ENCODE data around the gene PROSER3.

- TF ChIP-seq, protein P1, sequence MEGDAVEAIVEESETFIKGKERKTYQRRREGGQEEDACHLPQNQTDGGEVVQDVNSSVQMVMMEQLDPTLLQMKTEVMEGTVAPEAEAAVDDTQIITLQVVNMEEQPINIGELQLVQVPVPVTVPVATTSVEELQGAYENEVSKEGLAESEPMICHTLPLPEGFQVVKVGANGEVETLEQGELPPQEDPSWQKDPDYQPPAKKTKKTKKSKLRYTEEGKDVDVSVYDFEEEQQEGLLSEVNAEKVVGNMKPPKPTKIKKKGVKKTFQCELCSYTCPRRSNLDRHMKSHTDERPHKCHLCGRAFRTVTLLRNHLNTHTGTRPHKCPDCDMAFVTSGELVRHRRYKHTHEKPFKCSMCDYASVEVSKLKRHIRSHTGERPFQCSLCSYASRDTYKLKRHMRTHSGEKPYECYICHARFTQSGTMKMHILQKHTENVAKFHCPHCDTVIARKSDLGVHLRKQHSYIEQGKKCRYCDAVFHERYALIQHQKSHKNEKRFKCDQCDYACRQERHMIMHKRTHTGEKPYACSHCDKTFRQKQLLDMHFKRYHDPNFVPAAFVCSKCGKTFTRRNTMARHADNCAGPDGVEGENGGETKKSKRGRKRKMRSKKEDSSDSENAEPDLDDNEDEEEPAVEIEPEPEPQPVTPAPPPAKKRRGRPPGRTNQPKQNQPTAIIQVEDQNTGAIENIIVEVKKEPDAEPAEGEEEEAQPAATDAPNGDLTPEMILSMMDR (conservative IDR thresholded peaks at IDR 0.05 in 1 of 2, IDR thresholded peaks at IDR 0.05 in 1 of 2; ENCODE audit: extremely low read depth in 1 of 2, insufficient read depth in 1 of 2, low read depth in 1 of 2, low read length in 2 of 2): no peak
- no peak for TF ChIP-seq EZH2 (IDR thresholded peaks at IDR 0.05; ENCODE audit: borderline replicate concordance, low read length)
Observed at GRCh38 chr19:35750167-35750566, 7.8 kb upstream of the PROSER3 start.

Data from mammary epithelial cell (primary cell).